Measurements from ENCODE around the gene ZSCAN9.
A peak's percentile ranks its signal among the peaks of the same experiment; 100 is the strongest.

The ZSCAN9 gene
- total RNA-seq, result 2.5 to 11.6 (median 6.5) reads per million in 17 experiments

GRCh38 chr6:28225056-28225834, at the start of gene ZSCAN9:
ZSCAN9 (plus strand) TSS chr6:28225275; CDS start chr6:28227085, 1,810 bp downstream.
- peak; percentile 79 to 92 (median 88) for DNase-seq

DNA sequence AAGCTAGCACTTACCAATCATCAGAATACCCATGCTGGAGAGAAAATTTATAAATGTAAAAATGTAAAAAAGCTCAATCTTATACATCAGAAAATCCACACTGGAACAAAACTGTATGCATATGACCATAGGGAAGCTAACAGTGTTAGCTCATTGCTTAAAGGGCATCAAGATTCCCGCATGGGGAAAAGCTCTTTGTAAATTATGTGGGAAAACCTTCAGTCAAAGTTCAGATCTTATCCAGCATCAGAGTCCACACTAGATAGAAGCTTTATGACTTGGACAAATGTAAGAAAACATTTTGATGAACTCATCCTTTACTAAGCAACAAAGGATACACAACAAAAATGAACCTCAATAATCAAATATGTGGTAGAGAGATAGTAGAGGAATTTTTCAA, 48.7 kb upstream of the ZSCAN9 start:
- DNase-seq, result no peak

DNA sequence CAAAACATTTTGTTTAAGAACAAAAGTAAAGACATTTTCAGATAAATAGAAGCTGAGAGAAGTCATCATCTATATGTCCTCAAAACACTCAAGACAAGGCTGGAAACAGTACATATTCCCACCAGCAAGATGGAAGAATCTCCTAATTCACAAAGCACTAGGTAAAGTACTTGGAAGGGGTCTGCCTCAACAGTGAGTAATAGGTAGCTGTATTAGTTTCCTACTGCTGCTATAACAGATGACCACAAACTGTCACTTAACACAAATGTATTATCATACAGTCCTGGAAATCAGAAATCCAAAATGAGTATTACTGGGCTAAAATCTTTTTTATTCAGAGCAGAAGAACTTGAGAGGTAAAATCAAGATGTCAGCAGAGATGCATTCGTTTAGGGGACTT, 42.8 kb upstream of the ZSCAN9 start:
- no peak for DNase-seq

- DNase-seq, result no peak
Observed at GRCh38 chr6:28188111-28188979, 36.7 kb upstream of the ZSCAN9 start.

GRCh38 chr6:28200020-28200419, 25.1 kb upstream of the ZSCAN9 start:
- DNase-seq, result no peak

- DNase-seq, result no peak
Observed at GRCh38 chr6:28203201-28203600, 21.9 kb upstream of the ZSCAN9 start.

DNA sequence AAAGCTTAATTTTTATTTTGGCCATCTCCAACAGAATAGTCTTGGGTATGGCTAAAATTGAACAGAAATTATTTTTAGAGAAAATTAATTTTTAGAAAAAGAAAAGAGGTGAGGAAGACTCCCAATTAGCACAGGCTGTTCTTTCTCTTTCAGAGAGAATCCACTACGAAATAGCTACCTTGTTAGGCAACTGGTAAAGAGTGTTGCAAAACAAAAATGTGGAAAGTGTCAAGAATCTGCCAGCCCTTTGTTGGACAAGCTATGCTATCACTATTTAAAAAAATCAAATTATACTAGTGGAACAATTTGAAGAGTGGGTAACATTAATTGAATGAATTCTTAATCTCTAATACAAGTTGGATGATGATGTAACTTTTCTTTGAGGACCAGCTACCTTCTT, 19.2 kb upstream of the ZSCAN9 start:
- peak in 1 of 4 experiments; percentile 28 for DNase-seq

GRCh38 chr6:28206527-28206926, 18.5 kb upstream of the ZSCAN9 start:
- DNase-seq, result no peak

DNA sequence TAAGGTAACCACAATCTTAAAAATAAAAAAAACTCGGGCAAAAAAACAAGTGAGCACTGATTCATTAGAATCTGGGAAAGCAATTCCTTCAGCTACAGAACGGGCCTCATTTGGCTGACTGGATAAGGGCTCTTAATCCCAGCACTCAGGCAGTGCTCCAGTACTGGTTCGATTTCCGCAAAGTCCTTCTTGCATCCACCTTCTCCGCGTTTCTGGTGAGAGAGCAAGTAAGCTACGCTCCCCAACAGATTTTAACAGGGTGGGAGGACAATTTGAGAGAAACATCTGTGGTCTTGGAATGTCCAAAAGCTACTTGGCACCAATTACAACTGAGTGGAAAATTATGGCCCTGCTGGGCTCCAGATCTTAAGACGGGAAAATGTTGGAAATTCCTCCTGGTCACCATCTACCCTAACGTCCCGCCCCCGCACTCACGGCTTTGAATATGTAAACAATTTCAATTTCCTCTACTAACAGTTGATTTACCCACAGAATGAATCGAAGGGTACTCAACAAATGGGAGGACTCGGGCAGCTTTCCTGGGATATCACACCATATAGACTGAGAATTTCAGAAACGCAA, 18.1 kb upstream of the ZSCAN9 start:
- DNase-seq, result peak in 1 of 4 experiments; percentile 6

DNA sequence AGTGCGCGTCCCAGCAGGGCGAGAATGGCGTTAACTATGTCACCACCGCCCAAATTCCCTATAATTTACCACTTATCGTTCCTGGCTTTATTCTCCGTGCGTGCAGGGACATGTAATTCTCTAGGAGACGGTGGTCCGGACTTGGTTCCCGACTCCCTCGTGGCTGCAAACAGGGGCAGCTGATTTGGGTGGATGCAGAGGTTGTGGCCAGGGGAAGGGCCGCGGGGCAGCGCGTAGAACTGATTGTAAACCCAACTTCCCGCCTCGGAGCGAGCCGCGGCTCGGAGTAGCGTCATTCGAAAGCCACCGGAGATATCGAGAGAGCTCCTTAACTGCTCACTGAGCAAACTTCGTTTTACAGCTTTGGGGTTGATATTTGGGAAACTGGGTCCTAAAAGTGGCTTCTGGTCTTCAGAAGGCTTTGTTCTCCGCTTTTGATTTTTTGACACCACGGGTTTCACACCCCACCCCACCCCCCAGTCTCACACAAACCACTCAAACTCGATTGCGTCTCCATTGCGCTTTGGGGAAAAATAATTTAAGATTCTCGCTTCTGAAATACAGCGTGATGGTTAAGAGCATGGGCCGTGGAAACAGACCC, 17.5 kb upstream of the ZSCAN9 start:
- DNase-seq, result peak; percentile 42 to 68 (median 56)

- DNase-seq, result no peak
Observed at GRCh38 chr6:28208111-28208659, 16.9 kb upstream of the ZSCAN9 start.

DNA sequence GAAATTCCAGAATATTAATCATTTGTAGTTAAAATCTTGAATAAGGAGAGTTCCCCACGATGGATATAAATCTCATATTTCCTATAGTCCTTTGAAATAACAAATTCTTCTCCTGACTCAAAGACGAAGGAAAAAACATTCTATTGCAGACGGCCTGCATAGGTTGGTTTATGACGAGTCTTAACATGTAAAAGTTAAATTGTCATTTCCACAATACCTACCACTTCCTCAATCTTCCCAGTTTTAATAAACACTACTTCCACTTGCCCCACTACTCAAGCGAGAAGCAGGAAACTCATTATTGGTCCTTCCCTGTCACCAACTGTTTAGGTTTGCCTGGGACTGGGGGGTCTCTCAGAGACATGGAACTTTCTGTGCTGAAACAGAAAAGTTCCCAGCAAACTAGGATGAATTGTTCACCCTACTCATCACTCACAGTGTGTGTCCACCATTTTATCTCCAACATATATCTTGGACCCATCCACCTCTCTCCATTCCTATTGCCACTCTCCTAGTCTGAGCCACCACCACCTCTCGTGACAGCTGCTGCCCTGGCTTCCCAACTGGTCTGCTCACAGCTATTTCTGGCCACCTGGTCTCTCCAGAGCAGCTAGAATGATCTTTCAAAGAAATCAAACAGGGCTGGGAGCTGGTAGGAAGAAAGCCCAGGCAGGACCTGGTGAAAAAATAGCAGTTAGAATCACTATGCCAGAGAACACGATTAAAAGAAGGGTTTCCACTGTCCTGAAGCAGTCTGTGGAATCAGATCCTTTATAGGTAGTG, 15.1 kb upstream of the ZSCAN9 start:
- DNase-seq, result peak in 2 of 4 experiments; percentile 18 to 20

- DNase-seq, result no peak
Observed at GRCh38 chr6:28211840-28212509, 13.1 kb upstream of the ZSCAN9 start.

DNA sequence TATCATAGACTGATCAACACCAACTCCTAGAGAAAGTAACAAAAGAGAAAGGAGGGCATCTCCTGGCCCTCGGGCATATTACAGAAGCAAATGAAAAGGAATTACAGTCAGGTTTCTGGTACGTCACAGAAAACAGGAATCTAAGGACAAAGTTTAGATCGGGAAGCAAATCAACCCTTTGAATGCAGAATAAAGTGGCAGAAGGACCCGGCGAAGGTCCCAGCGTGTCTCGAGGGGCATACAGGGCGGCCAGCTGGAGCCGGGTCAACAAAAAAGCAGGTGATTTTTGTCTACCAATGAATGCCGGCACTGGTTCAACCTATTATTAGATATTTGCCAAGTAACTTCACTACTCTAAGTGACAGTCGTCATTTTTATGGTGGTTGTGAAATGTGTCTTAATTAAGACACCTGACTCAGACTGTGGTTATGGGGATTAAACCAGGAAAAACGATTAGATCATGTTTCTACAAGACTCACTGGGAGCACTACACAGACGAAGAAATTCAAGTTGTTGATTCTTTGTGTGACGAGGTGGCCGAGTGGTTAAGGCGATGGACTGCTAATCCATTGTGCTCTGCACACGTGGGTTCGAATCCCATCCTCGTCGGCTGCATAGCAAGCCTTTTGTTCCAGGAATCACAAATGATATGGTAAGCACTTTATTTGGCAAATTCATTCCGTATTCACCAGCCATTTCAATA, 12.4 kb upstream of the ZSCAN9 start:
- DNase-seq, result peak; percentile 60 to 82 (median 70)

GRCh38 chr6:28213213-28213523, 11.9 kb upstream of the ZSCAN9 start:
- no peak for DNase-seq

DNA sequence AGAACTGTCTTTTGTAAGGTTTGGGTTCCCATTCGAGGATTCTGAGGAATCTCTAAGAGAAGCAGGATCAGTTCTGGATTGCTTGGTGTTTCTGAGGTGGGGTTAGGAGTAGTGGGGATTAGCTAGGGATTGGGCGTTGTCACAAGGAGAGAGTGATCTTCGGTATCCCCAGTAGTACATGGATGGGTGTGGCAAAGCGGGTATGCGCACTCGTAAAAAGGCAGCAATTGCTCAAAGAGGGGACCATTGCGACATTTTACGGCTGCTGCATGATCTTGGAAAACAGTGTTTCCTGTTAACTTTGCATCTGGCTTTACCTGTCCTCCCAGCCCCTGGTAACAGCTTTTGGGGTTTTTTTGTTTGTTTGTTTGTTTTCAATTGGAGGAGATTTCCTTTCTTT, 9.7 kb upstream of the ZSCAN9 start:
- peak in 1 of 4 experiments; percentile 31 for DNase-seq

- no peak for DNase-seq
Observed at GRCh38 chr6:28217890-28218289, 7.2 kb upstream of the ZSCAN9 start.

DNA sequence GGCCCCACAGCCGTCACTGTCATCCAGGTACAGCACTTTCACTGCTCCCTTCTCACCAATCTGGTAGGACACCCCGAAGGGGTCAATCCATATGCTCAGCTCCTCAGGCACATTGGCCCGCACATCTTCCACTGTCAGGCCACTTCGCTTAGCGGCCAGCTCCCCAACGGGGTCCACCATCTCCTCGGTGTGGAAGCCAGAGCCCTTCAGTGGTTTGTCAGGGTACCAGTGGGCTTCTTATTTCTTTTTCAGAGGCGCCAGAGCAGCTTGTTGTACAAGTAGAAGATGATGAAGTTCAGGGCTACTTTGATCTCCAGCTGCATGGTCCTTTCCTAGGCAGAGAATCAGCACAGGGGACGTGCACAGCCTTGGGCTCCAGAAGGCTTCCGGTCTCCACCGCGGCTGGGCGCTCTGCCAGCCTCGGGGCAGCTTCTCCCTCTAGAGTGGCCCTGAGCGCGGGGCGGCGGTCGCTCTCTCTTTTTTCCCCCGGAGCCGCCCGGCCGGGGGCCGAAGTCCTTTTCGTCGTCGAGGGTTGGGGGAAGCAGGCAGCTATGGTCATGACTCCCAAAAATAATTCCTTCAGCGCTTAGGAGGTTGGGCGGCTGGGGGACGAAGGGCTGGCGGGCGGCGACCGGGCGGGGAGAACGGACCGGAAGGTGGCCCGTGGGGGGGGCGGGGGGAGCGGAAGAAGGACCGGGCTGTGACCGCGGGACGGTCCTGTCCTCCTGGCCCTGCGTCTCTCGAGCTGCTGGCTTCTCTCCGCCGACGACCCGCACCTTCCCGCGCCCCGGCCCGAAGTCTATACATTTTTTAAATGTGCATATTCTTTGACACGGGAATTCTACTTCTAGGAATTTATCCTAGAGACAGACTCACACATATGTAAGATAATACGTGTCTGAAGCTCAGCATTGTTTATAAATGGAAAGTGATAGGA, 6.5 kb upstream of the ZSCAN9 start:
- DNase-seq, result peak; percentile 76 to 90 (median 82)

Measured in suppressor macrophage (primary cell).